GM12801 (cell line): Measurements from ENCODE around the gene PTHLH.

ENCODE experiments used
- TF ChIP-seq, protein P1 (sequence below): IDR thresholded peaks from one replicate; pipeline ENCODE4 v1.5.1; 2011; ENCODE audit warnings: control low read depth; ENCODE audit not compliant: insufficient read length; ENCODE audit errors: extremely low read depth

PTHLH gene

DNA sequence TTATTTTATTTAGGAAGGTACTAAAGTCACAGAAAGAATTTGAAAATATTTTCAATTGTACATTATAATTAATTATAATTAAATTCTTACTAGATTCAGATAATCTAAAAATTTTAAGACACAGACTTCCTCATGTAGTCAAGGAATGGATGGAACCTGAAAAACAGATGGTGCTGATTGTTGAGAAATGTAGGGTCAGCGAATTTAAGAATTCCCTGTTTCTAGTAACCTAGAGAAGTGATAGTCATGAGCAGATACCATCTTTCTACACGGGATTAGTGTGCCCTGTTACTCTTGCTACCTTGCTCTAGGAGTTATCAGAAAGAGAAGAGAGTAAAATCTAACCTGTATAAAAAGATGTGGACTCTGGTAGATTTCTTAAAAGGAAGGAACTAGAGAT is 37.5 kb upstream of the PTHLH start:
- TF ChIP-seq, protein P1, sequence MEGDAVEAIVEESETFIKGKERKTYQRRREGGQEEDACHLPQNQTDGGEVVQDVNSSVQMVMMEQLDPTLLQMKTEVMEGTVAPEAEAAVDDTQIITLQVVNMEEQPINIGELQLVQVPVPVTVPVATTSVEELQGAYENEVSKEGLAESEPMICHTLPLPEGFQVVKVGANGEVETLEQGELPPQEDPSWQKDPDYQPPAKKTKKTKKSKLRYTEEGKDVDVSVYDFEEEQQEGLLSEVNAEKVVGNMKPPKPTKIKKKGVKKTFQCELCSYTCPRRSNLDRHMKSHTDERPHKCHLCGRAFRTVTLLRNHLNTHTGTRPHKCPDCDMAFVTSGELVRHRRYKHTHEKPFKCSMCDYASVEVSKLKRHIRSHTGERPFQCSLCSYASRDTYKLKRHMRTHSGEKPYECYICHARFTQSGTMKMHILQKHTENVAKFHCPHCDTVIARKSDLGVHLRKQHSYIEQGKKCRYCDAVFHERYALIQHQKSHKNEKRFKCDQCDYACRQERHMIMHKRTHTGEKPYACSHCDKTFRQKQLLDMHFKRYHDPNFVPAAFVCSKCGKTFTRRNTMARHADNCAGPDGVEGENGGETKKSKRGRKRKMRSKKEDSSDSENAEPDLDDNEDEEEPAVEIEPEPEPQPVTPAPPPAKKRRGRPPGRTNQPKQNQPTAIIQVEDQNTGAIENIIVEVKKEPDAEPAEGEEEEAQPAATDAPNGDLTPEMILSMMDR = no peak

DNA sequence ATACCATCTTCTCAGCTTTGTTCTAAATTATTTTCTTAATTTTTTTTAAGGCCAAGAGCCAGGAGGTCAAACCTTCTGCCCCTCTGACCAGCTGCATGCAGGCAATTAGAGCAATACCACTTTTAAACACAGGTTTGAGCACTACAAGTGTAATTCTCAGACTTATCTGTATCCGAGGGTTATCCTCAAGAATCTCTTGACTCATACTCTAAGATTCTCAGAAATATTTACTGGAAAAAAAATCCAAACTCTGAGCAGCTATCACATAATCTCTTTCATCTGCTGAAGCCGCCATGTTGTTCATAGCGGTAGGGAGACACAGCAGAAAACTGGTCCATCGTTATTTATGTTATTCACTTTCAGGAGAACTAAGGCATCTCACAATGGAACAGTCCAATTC is 27.4 kb upstream of the PTHLH start:
- TF ChIP-seq, protein P1 = no peak

DNA sequence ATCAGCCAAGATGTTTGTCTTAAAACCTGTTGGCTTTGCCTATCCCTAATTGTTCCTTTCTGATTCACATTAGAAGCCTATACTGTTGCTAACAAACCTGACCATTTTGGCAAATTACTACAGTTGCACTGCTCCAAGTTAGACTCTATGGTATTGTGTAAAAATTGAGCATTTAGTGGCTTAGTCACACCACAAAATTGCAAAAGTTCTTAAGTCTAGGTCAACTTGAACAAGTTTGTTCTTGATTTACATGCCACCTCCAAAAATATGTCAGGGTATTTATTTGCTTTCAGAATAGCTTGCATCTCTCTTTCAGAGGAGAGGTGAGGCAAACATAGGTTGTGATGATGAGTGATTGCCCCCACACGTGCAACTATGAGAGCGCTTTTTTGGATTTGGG is 27.0 kb upstream of the PTHLH start:
- TF ChIP-seq, protein P1 = no peak

DNA sequence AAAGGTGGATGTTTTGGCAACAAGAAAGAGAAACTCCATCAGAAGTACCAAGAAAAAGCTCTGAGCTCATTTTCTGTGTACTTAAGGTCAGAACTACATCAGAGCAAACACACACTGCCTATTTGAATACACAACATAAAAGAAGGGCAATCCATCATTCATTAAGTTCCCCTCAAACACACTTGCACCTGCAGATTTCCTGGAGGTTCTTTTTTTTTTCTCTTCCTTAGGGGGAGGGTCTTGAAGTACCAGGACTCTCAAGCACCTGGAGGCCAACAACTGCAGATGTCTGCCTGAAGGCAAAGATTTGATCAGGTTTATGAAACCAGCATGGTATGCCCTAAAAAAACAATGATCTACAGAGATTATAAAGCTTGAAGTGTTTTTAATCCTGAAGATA is 26.1 kb upstream of the PTHLH start:
- TF ChIP-seq, protein P1 = no peak

DNA sequence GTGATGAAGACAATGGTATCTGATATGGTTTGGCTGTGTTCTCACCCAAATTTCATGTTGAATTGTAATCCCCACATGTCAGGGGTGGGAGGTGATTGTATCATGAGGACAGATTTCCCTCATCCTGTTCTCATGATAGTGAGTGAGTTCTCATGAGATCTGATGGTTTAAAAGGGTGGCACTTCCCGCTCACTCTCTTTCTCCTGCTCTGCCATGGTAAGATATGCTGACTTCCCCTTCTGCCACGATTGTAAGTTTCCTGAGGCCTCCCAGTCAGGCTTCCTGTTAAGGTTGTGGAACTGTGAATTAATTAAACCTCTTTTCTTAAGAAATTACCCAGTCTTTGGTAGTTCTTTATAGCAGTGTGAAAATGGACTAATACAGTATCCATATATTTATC is 25.6 kb upstream of the PTHLH start:
- TF ChIP-seq, protein P1 = no peak

DNA sequence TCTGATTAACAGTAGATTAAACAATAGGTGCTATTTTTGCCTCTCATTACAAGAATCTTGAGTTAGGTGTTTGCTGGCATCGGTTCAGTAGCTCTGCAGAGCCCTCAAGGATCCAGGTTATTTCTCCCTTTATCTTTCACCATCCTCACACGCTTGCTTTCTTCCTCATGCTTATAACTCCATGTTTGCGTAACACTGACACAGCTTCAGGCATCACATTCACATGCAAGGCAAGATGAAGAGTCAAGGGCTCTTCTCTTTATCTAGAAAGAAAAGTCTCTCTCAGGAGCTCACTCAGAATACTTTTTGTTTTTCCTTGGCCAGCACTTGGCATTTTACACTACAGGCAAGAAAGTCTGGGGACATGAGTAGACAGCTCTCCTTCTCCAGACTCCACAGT is 24.2 kb upstream of the PTHLH start:
- TF ChIP-seq, protein P1 = no peak

DNA sequence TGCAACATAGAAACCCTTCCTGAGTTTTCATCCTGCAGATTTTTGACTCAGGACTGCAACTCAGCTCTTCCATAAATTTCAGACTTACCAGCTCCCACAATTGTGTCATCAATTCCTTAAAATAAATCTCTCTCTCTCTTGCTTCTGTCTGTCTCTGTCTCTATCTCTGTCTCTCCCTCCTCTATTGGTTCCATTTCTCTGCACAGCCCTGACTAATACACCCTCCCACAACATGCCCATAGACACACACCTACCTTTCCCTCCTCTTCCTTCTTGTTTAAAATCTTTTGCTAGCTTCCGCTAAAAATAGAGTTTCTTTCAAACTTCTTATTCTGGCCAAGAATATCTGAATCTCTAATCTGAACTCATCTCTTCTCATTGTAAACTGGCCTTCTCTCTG is 22.9 kb upstream of the PTHLH start:
- TF ChIP-seq, protein P1 = no peak

DNA sequence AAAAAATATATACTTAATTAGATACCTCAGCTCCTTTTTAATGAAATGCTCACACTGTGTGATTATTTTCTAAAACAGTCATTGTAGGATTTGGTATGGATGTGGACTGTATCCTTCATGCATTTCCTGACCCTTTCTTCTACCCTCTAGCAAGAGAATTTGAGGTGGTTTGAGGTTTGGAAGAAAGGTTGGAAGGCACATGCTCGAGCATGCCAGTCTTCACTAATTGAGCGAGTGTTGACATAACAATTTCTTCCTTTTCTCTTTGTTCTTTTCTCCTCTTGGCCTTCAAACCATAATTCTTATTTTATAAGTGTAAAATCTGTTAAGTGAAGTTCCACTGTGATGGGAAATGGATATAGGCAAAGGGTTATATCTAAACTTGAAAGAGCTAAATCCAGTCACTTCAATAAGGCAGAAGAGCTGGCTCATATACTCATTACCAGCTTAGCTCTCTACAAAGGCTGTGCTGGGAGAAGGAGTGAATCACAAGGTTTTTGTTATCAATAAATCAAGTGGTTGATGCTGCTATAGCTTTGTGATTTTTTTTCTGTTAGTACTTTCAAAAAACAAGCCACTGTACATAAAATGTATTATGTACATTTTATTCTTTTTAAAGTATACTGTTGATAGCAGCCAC is 16.2 kb upstream of the PTHLH start:
- TF ChIP-seq, protein P1 = no peak
